Epithelial cell of proximal tubule (primary cell): Measurements from ENCODE around the gene ARL16. TPM values are rescaled to one million over a fixed set of nuclear protein-coding genes. Genes with fewer than 3 reads are reported as not detected.

Source experiments
- DNase-seq: peaks from one replicate; pipeline ENCODE4 v3.0.0-alpha.2; 2011; ENCODE audit warnings: low read depth
- H3K4me3 ChIP-seq: 2 replicates; pipeline ENCODE4 v1.5.1; 2011; ENCODE audit warnings: low read depth, mild to moderate bottlenecking, low read length
- total RNA-seq: library from RNA; depleted of rRNA; stranded (reverse); fragments of >200 nt; gene quantifications from 2 replicates; pipeline ENCODE4 v1.2.3, GENCODE V29; 2015
- TF ChIP-seq, protein P1 (sequence below): conservative IDR thresholded peaks from 2 replicates; pipeline ENCODE4 v1.5.1; 2012; ENCODE audit warnings: low read depth, mild to moderate bottlenecking, low read length

ARL16 gene
- total RNA-seq, 1 donor from 2014 or later: 59.0 TPM

DNA sequence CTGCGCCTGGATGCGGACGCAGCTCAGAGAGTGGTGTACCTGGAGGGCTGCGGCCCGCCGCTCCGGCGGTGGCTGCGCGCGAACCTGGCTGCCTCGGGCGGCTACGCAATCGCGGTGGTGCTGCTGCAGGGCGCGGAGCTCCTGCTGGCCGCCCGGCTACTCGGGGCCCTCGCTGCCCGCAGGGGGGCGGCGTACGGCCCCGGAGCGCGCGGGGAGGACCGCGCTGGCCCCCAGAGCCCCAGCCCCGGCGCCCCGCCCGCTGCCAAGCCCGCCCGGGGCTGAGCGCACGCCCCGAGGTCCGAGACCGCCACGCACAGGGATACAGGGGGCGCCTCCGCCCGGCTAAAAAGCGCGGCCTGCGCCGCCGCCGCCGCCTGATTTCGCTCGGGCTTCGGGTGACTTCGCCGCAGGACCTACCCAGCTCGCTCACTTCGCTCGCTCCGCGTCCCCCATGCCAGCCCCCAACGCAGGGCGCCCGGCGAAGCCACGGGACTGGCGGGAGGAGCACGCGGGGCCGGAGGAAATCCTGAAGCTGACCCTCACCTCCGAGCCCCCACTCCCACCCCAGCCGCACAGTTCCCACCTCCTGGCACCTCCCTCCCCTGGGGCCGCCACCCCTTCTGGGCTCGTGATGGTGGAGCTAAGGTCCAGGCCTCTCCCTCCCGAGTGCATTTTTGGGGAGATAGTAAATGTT is 35.4 kb downstream of the ARL16 start:
- H3K4me3 ChIP-seq: no peak overlapping the region
- TF ChIP-seq, protein P1, sequence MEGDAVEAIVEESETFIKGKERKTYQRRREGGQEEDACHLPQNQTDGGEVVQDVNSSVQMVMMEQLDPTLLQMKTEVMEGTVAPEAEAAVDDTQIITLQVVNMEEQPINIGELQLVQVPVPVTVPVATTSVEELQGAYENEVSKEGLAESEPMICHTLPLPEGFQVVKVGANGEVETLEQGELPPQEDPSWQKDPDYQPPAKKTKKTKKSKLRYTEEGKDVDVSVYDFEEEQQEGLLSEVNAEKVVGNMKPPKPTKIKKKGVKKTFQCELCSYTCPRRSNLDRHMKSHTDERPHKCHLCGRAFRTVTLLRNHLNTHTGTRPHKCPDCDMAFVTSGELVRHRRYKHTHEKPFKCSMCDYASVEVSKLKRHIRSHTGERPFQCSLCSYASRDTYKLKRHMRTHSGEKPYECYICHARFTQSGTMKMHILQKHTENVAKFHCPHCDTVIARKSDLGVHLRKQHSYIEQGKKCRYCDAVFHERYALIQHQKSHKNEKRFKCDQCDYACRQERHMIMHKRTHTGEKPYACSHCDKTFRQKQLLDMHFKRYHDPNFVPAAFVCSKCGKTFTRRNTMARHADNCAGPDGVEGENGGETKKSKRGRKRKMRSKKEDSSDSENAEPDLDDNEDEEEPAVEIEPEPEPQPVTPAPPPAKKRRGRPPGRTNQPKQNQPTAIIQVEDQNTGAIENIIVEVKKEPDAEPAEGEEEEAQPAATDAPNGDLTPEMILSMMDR: no peak
- no peak for DNase-seq

DNA sequence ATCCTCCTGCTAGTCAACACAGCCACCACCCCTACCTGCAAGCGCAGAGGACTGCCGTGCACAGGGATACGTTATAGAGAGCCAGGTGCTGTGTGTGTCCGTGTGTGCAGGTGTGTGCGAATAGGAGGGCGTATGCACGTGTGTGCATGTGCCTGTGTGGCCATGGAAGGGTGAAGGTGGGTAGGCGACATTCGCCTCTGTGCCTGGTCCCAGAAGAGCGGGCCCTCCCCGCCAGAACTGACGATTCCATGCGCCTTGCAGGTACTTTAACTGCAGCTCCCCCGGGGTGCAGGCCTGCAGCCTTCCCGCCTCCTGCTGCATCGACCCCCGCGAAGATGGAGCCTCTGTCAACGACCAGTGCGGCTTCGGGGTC is 36.0 kb downstream of the ARL16 start:
- no peak overlapping the region for H3K4me3 ChIP-seq
- DNase-seq: no peak
- TF ChIP-seq, protein P1: no peak

DNA sequence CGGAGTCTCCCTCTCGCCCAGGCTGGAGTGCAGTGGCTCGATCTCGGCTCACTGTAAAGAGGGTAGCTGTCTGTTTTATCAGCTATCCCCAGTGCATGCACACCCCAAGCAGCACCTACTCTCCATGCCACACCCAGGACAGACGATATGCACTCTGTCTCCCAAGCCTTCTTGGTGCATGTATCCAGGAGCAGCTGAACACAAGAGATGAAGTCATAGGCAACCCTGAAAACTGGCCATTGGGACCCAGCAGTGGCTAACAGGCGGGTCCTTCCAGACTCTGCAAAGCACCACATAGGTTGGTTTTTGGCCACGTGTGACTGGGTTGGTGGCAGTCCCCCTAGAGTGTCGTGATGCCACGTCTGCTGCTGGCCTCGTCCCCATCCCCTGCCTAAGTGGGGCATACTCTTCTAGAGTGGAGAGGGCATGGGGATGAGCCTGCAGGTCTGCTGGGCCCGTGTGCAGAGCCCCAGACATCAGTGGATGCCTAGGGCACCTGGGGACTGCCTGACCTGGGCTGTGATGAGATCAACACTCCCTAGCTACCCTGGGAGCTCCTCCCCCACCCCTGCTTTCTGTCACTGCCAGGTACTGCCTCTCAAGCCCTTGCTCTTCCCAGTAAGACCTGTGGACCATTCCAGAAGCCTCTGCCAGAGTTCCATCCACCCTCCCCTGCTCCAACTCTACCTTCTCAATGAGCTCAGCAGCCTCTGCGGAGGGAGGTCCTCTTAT is 36.6 kb downstream of the ARL16 start:
- no peak for DNase-seq
- TF ChIP-seq, protein P1: no peak
- no peak overlapping the region for H3K4me3 ChIP-seq

DNA sequence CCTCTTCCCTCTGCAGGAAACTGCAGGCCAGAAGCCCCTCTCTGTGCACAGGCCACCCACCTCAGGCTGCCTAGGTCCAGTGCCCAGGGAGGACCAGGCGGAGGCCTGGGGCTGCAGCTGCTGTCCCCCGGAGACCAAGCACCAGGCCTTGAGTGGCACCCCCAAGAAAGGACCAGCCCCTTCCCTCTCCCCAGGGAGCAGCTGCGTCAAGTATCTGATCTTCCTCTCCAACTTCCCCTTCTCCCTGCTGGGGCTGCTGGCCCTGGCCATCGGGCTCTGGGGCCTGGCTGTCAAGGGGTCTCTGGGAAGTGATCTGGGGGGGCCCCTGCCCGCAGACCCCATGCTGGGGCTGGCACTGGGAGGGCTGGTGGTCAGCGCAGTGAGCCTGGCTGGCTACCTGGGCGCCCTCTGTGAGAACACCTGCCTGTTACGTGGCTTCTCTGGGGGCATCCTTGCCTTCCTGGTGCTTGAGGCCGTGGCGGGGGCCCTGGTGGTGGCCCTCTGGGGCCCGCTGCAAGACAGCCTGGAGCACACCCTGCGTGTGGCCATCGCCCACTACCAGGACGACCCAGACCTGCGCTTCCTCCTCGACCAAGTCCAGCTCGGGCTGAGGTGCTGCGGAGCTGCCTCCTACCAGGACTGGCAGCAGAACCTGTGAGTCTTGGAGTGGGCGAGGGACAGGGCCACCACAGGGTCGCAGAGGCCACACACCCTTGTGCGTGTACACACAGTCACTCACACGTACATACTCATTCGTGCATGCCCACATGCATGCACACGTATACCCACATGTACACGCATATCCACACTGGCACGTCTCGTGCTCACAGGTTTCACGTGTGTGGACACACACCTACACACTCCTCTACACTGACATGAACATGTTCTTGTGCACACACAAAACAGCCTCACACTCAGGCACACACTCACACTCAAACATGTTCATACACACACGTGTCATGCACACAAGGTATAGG is 38.3 kb downstream of the ARL16 start:
- TF ChIP-seq, protein P1: no peak
- no peak overlapping the region for H3K4me3 ChIP-seq
- no peak for DNase-seq

DNA sequence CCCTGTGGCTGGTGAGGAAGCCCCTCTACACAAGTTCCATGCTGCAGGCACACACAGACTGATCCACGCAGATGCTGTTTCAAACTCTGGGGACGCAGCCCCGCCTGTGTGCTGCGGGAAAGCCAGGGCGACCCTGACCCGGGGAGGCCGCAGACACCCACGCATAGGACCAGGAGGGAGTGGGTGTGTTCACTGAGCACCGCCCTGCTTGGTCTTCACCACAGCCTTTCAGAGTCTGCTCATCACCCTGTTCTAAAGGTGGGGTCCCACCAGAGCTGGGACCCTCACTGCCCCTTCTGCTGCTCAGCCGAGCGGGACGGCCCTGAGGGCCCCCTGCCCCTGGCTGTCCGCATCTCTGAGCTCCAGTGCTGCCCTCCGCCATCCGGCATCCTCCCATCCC is 39.1 kb downstream of the ARL16 start:
- TF ChIP-seq, protein P1: no peak

DNA sequence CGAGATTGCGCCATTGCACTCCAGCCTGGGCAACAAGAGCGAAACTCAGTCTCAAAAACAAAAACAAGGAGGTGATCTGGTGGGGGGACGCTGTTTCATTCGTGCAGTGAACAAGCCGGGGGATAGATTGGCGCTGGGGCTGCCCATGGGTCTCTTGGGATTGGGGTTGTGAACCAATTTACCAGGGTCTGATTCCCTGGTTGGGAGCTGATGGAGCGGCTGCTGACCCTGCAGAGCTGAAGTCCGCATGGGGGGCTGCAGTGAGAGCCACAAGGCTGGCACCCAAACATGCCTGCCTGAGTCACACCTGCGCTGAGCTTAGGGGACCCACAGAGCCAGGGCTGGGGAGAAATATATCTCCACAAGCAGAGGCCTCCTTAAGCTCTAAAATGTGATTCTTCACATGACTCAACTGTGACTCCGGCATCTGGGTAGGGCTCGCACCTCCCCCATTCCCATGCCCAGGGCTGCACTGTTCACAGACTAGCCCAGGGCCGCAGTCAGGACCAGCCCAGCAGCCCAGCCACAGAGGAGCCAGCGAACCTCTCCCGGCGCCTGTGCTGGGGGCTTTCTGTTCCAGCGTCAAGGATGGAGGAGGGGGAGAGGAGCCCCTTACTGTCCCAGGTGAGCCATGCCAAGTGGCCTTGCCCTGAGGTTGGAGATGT is 41.6 kb downstream of the ARL16 start:
- TF ChIP-seq, protein P1: no peak
- no peak for DNase-seq
- no peak overlapping the region for H3K4me3 ChIP-seq

More for the DNA sequence above, 39.1 kb downstream of the ARL16 start:
- no peak for DNase-seq
- H3K4me3 ChIP-seq: no peak overlapping the region
